Hematopoietic multipotent progenitor cell treated with erythropoietin and hydrocortisone succinate and interleukin-3 and kit ligand, for 17 days (in vitro differentiated cells): ENCODE data around the gene TOM1.
"Not testable (repeated sequence)": the region's sequence is repeated elsewhere in the genome, so short reads cannot be mapped to it uniquely, and the experiment has no call there.

Experiments used
- DNase-seq: peaks from one replicate; pipeline ENCODE4 v3.0.0-alpha.2; 2015; ENCODE audit warnings: low spot score

Gene TOM1

DNA sequence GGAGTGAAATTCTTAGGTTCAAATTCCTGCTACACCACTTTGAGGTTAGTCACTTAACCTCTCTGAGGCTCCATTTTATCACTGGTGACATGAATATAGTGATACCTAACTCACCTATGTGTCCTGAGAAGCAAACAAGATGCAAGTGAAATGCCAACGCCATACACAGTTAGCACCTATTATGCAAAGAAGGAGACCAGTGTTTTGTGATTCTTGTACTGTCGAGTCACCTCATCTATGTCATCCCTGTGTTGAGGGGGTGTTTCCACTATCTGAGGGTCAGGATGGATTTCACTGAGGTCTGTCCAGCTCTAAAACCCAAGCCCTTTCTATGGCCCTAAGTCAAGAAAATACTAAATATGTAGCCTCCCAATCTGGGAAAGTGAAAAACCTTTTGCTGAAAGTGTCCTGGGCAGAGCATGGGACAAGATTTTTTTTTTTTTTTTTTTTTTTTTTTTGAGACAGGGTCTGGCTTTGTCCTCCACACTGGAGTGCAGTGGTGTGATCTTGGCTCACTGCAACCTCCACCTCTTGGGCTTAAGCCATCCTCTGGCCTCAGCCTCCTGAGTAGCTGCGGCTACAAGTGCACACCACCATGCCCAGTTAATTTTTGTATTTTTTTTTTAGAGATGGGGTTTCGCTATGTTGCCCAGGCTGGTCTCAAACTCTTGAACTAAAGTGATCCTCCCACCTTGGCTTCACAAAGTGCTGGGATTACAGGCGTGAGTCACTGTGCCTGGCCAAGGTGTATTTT lies 95.3 kb downstream of the TOM1 start:
- DNase-seq: no peak

DNA sequence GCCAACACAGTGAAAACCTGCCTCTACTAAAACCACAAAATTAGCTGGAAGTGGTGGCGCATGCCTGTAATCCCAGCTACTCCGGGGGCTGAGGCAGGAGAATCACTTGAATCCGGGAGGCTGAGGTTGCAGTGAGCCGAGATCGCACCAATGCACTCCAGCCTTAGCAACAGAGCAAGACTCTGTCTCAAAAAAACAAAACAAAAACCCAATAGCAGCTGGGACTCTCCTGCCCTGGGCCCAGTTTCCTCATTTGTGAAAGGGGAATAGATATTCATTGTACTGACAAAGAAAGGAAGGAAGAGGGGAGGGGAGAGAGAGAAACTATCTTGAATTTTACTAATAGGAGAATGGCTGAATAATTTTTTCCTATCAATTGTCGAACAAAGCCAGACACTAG lies 96.9 kb downstream of the TOM1 start:
- DNase-seq: not testable (repeated sequence)

DNA sequence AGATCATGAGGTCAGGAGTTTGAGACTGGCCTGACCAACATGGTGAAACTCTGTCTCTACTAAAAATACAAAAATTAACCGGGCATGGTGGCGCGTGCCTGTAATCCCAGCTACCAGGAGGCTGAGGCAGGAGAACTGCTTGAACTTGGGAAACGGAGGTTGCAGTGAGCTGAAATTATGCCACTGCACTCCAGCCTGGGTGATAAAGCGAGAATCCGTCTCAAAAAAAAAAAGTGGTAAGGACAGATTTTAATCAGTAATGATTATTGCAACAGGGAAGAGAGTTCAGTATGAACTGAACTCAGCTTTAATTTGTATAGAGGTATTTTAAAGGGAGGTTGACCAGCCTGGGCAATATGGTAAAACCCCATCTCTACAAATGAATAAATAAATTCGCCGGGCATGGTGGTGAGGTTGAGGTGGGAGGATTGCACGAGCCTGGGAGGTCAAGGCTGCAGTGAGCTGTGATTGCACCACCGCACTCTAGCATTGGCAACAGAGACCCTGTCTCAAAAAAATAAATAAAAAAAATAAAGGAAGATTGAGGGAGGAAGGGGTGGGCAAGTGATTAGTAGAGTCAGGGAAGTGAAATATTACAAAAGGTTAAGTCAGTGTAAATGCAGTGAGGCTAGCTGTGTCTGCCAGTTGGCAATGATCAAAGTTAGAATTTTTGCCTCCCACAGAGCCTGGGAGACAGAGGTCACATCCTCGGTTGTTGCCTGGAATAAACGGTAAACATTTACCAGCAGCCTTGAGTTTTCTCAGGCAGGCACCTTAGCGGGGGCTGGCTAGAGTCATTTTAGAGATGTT lies 97.6 kb downstream of the TOM1 start:
- no peak for DNase-seq
